Esophagus squamous epithelium (tissue), 4 donors: Measurements from ENCODE around the gene ALDH3A2.

Experiments
- POLR2A ChIP-seq, 4 donors: fragments of 450-650 bp; IDR thresholded peaks; one replicate each; pipeline ENCODE4 v1.6.1; 2017; ENCODE audit warnings: antibody characterized with exemption in 4 of 4, mild to moderate bottlenecking in 4 of 4, moderate library complexity in 3 of 4
- TF ChIP-seq, protein P1 (sequence below), 6 experiments: fragments of 450-650 bp in 4 of 6; fragments of 200-600 bp in 2 of 6; sonication (generic) in 2 of 6; IDR thresholded peaks; one replicate each; pipeline ENCODE4 v1.5.1; 2016 to 2019; ENCODE audit warnings: antibody characterized with exemption in 6 of 6, mild to moderate bottlenecking in 4 of 6, moderate library complexity in 4 of 6

DNA sequence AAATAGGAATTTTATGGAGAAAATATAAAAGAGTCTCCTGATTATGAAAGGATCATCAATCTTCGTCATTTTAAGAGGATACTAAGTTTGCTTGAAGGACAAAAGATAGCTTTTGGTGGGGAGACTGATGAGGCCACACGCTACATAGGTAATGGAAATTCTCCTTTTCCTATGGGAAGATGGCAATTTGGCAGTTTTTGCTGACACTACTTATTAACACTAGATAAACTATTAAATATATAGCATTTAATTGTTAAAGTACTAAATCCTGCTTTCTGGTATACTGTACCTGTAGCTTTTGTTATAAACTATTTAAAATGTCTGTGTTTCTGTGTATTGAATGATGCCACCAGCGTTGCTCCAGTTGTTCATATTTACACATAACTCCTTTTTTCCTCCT is 12.6 kb downstream of the ALDH3A2 start:
- TF ChIP-seq, protein P1, sequence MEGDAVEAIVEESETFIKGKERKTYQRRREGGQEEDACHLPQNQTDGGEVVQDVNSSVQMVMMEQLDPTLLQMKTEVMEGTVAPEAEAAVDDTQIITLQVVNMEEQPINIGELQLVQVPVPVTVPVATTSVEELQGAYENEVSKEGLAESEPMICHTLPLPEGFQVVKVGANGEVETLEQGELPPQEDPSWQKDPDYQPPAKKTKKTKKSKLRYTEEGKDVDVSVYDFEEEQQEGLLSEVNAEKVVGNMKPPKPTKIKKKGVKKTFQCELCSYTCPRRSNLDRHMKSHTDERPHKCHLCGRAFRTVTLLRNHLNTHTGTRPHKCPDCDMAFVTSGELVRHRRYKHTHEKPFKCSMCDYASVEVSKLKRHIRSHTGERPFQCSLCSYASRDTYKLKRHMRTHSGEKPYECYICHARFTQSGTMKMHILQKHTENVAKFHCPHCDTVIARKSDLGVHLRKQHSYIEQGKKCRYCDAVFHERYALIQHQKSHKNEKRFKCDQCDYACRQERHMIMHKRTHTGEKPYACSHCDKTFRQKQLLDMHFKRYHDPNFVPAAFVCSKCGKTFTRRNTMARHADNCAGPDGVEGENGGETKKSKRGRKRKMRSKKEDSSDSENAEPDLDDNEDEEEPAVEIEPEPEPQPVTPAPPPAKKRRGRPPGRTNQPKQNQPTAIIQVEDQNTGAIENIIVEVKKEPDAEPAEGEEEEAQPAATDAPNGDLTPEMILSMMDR (IDR thresholded peaks at IDR 0.05) = no peak
- TF ChIP-seq POLR2A (IDR thresholded peaks at IDR 0.05) = no peak
